Glomerular endothelial cell (primary cell): ENCODE measurements around the gene ENPP7. TPM values are rescaled to one million over a fixed set of nuclear protein-coding genes. Genes with fewer than 3 reads are reported as not detected.

Experiments
- DNase-seq: peaks from one replicate; pipeline ENCODE4 v3.0.0-alpha.2; 2011; ENCODE audit warnings: low read depth, low spot score; ENCODE audit errors: extremely low read depth
- total RNA-seq: library from RNA; depleted of rRNA; stranded (reverse); fragments of >200 nt; gene quantifications from 2 replicates; pipeline ENCODE4 v1.2.3, GENCODE V29; 2015

Gene ENPP7
- total RNA-seq, 1 donor from 2014 or later: not detected

DNA sequence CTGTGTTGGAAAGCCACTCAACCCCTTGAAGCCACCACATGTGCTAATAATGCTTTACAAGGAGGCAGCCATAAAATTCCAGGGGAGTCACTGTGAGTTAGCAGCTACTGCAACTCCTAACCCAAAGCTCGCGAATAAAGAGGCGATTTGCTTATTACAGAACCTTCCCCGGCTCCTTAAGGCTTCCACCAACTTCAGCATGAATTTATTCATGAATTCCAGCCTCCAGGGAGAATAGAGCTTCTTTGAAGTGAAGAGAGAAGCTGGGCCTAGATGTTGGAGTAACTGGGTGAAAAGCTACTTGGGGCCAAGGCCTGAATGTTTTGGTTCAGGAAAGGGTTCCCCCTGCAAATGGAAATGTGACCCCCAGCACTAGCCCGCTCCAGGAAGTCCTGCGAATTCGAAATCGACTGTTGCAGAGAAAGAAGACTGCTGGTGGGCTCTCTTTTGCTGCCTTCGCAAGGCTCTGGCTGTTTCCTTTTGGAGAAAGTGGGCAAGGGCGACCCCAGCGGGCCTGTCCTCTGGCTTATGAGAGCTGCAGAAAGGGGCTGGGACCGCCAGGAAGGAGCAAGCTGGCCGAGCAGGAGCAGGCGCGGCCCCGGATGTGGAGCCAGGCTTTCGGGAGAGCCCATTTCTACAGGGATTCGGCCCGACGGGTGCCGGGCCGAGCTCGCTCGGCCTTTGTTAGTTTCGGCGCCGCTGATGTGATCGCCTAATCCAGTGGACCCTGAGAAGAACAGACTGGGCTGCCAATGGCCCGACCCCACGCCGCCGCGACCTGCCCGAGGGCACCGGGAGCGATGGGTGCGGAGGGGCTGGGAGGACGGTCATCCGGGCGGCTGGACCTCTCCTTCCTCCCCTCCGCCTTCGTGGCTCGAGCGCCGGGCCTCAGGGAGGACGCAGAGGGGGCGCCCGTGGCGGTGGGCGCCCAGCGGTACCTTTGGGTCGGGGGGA, 58.5 kb downstream of the ENPP7 start:
- DNase-seq: no peak

DNA sequence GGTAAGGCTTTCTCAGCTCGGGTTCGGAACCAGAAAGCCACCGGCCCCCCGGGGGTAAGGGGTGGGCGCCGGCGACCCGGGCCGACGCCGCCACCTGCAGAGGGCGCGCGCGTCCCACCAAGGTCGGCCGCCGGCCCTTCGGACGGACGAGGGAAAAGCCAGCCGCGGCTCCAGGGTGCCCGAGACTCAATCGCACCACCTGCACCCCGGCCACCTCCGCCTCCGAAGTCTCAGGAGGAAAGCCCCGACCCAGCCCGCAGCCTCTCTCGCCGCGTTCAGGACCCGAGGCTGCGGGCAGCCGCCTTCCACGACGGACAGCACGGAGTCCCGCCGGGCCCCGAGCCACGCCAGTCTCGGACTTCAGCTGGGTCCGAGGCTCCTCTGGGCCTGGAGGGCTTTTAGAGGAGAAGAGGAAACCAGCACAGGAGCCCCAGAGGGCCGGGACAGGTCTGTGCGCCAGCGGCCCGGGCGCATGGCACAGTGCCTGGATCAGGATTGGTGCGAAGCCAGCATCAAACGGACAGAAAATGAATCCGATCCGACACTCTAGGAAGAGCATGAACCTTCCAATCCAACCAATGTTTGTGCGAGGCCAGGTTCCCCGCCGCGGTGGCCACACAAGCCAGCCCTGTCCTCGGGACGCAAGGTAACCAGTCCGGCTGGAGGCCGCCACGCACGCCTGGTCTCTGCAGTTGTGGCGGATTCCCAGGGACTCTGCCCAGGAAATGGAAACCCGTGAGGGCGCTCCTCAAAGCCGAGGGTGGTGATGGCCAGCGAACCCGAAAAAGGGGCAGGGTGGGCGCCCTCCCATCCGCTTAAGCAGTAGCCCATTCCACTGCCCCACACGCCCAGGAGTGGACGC, 59.4 kb downstream of the ENPP7 start:
- no peak for DNase-seq

DNA sequence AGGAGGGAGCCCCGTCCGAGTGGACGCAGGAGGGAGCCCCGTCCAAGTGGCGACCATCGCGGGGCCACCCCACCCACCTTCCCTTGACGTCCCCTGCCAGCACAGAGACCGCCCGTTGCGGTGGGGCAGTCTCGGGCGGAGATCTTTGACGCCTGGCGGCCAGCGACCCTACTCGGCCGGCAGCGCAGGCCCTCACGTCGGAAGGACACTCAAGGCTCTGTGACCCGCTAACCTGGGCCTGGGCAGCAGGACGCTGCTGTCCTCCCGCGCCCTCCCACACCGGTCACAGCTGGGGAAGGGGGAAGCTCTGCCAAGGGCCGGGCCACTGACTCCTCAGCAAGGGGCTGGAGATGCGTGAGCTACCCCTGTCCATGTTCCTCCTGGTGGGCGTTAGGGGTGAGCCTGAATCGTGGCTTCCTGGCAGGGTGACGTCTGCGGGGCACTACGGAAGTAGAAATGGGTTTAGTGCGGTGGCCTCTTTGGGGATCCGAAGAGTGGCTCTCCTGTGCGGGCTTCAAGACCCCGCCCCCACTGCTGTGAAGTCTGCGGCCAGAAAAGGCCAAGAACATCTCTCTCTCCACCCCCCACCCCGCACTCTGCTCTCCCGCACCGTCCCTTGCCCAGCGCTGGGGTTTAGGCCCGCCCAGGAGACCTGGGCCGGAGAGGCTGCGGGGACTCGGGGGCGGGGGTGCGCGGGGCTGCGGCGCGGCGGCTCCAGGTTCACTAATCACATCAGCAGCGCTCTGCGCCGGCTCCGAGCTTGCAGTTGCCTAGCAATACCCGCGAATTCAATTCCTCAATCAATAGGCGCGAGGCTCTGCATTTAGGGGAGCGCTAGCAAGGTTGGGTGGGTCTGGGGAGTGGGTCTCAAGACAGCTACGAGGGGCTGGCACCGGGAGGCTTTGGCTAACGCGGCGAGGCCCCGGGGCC, 60.3 kb downstream of the ENPP7 start:
- no peak for DNase-seq

DNA sequence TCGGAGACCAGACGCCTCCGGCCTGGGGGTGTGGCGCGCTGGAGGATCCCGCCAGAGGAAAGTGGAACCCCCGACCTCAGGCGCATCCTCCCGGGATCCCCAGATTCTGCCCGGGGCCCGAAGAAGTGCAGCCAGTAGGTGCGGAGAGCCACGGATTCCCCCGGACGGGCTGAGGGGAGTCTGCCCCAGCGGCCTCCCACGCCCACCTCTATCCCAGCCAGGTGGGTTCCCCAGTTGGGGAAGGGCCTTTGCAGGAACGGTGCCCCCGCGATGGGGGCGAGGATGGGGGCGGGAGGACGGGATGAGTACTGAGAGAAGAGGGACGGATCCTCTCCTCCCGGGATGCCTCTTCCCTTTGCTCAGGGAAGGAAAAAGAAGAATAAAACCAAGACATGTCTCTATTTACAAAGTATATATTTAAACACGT, 61.0 kb downstream of the ENPP7 start:
- DNase-seq: no peak

Other genes with a start within 250 kb of the ENPP7 start
- not detected in 2 replicates for gene RBFOX3, start 119.9 kb upstream of the ENPP7 start, total RNA-seq
- gene CBX2, start 47.2 kb downstream of the ENPP7 start, total RNA-seq: 15.8 and 19.9 TPM in 2 replicates
- gene CBX8, start 66.1 kb downstream of the ENPP7 start, total RNA-seq: 2.1 and 4.2 TPM in 2 replicates
- gene CBX4, start 108.5 kb downstream of the ENPP7 start, total RNA-seq: 11.4 and 16.5 TPM in 2 replicates